PC-9 (cell line): ENCODE measurements around the gene CTSG. TPM values are rescaled to one million over a fixed set of nuclear protein-coding genes. Genes with fewer than 3 reads are reported as not detected.
"Not testable (repeated sequence)": the region's sequence is repeated elsewhere in the genome, so short reads cannot be mapped to it uniquely, and the experiment has no call there.

Experiments
- BruUV-seq: library from RNA; stranded (reverse); fragments of 400-500 nt; replicated peaks from 2 replicates; lab custom pipeline; 2021; lab: Mats Ljungman, UMichigan
- CTCF ChIA-PET: fragments of 300-600 bp; sonication (Branson Sonifier 250); formaldehyde crosslinking; loops from one replicate; lab custom pipeline; 2022; ENCODE audit warnings: antibody characterized with exemption; lab: Charles Lee
- POLR2A ChIA-PET: fragments of 300-600 bp; sonication (Branson Sonifier 250); formaldehyde crosslinking; loops from one replicate; lab custom pipeline; 2022; ENCODE audit warnings: antibody characterized with exemption; ENCODE audit not compliant: unreplicated experiment; lab: Charles Lee
- DNase-seq, 2 experiments: peaks; one replicate each; pipeline versions ENCODE4 v3.0.0 to v3.0.0-alpha.2; 2015 to 2022; ENCODE audit warnings: mixed read lengths in 1 of 2
- H2AFZ ChIP-seq: fragments of 200-600 bp; sonication (generic); 2 replicates; pipeline ENCODE4 v1.8.1; 2017; ENCODE audit warnings: antibody characterized with exemption
- H3F3A ChIP-seq: fragments of 200-600 bp; sonication (generic); 2 replicates; pipeline ENCODE4 v1.8.1; 2017; ENCODE audit warnings: antibody characterized with exemption, mild to moderate bottlenecking, low read depth; ENCODE audit not compliant: insufficient read depth
- H3K27ac ChIP-seq: fragments of 200-600 bp; sonication (generic); 2 replicates; pipeline ENCODE4 v1.6.1; 2016; ENCODE audit warnings: mixed run types
- H3K27me3 ChIP-seq: fragments of 200-600 bp; sonication (generic); 2 replicates; pipeline ENCODE4 v1.6.1; 2016; ENCODE audit warnings: low read depth, mixed run types; ENCODE audit not compliant: insufficient read depth
- H3K36me3 ChIP-seq: fragments of 200-600 bp; sonication (generic); 2 replicates; pipeline ENCODE4 v1.6.1; 2016; ENCODE audit warnings: low read depth, mixed run types
- H3K4me1 ChIP-seq: fragments of 200-600 bp; sonication (generic); replicated peaks from 2 replicates; pipeline ENCODE4 v1.6.1; 2016; ENCODE audit warnings: mixed run types; ENCODE audit not compliant: insufficient read depth
- H3K4me2 ChIP-seq: fragments of 200-600 bp; sonication (generic); 2 replicates; pipeline ENCODE4 v1.6.1; 2017; ENCODE audit warnings: mixed run types
- H3K4me3 ChIP-seq: fragments of 200-600 bp; sonication (generic); 2 replicates; pipeline ENCODE4 v1.6.1; 2016; ENCODE audit warnings: mixed run types
- H3K79me2 ChIP-seq: fragments of 200-600 bp; sonication (generic); 2 replicates; pipeline ENCODE4 v1.6.1; 2017; ENCODE audit warnings: low read depth, mixed run types
- H3K9me2 ChIP-seq: fragments of 200-600 bp; sonication (generic); 2 replicates; pipeline ENCODE4 v1.8.1; 2017; ENCODE audit warnings: mild to moderate bottlenecking; ENCODE audit not compliant: insufficient read depth
- H3K9me3 ChIP-seq: fragments of 200-600 bp; sonication (generic); 2 replicates; pipeline ENCODE4 v1.8.1; 2016; ENCODE audit warnings: low read depth; ENCODE audit not compliant: insufficient read depth
- H4K20me1 ChIP-seq: fragments of 200-600 bp; sonication (generic); 2 replicates; pipeline ENCODE4 v1.8.1; 2017; ENCODE audit not compliant: insufficient read depth
- CTCF ChIP-seq: fragments of 200-600 bp; sonication (generic); conservative IDR thresholded peaks from 2 replicates; pipeline ENCODE4 v1.6.1; 2017; ENCODE audit warnings: mixed run types, antibody characterized with exemption, mild to moderate bottlenecking, moderate library complexity
- EZH2 ChIP-seq: fragments of 200-600 bp; sonication (generic); IDR thresholded peaks from 2 replicates; pipeline ENCODE4 v1.8.0; 2017; ENCODE audit warnings: antibody characterized with exemption, low read depth
- intact Hi-C: fragments of 100-400 bp; cut with micrococcal nuclease; formaldehyde crosslinking; loops from one replicate; pipeline ENCODE4 v1.10.0; 2022; ENCODE audit not compliant: unreplicated experiment
- total RNA-seq: library from RNA; stranded (reverse); gene quantifications from 2 replicates; pipeline ENCODE4 v1.2.3, GENCODE V29; 2021

CTSG gene
- total RNA-seq, 1 experiment from 2014 or later: not detected

- Histone ChIP-seq H3K36me3 (no peaks in the 10 kb centered on the region), H3K4me2 (no peak overlapping the region), H3K9me3 (no peaks in the 10 kb centered on the region), H3K4me3 (no peak overlapping the region), H3K9me2 (no peaks in the 10 kb centered on the region), H3K27me3 (peaks cover 10% of the 10 kb centered on the region; the same call in 1 of the 2 replicates), H4K20me1 (no peaks in the 10 kb centered on the region), H3K79me2 (no peaks in the 10 kb centered on the region), H3K27ac (no peak overlapping the region), H2AFZ (no peak overlapping the region), H3F3A (no peaks in the 10 kb centered on the region), H3K4me1 (no peaks in the 10 kb centered on the region)
- intact Hi-C loops: no loop called here
- BruUV-seq: no TSS peak
- no peak for DNase-seq
- CTCF ChIA-PET: no interaction called here
- no peak for TF ChIP-seq EZH2
- TF ChIP-seq CTCF: no peak
- POLR2A ChIA-PET: no interaction called here
Measured at GRCh38 chr14:24556756-24557155, 19.3 kb downstream of the CTSG start.

- H3K27me3 ChIP-seq, BruUV-seq, H3K79me2 ChIP-seq, DNase-seq, CTCF ChIA-PET, H3K4me3 ChIP-seq, H3K36me3 ChIP-seq, H2AFZ ChIP-seq, H3K9me3 ChIP-seq, H3K4me2 ChIP-seq, H3K4me1 ChIP-seq, H3K9me2 ChIP-seq, intact Hi-C loops, H3K27ac ChIP-seq, POLR2A ChIA-PET, H4K20me1 ChIP-seq, H3F3A ChIP-seq: not testable (repeated sequence)
Measured at GRCh38 chr14:24549064-24549463, 27.0 kb downstream of the CTSG start.

GRCh38 chr14:24542346-24542936 is 33.6 kb downstream of the CTSG start:
- Histone ChIP-seq H3K4me3 (no peak overlapping the region), H2AFZ (no peak overlapping the region), H3K4me1 (no peaks in the 10 kb centered on the region), H3K27ac (no peak overlapping the region), H3K27me3 (no peaks in the 10 kb centered on the region), H3F3A (no peaks in the 10 kb centered on the region), H3K9me3 (no peaks in the 10 kb centered on the region), H3K4me2 (no peak overlapping the region), H3K36me3 (no peaks in the 10 kb centered on the region), H3K79me2 (no peaks in the 10 kb centered on the region), H3K9me2 (no peaks in the 10 kb centered on the region), H4K20me1 (no peaks in the 10 kb centered on the region)
- TF ChIP-seq EZH2 (no peak), CTCF (no peak)
- POLR2A ChIA-PET: no interaction called here
- intact Hi-C loops: no loop called here
- CTCF ChIA-PET: no interaction called here
- no peak for DNase-seq
- BruUV-seq: no TSS peak

- Histone ChIP-seq H3K9me2 (no peaks in the 10 kb centered on the region), H3F3A (no peaks in the 10 kb centered on the region), H3K27ac (no peak overlapping the region), H3K36me3 (no peaks in the 10 kb centered on the region), H3K4me2 (no peak overlapping the region), H3K27me3 (no peaks in the 10 kb centered on the region), H3K79me2 (no peaks in the 10 kb centered on the region), H3K4me3 (no peak overlapping the region), H3K4me1 (no peaks in the 10 kb centered on the region), H2AFZ (no peak overlapping the region), H3K9me3 (no peaks in the 10 kb centered on the region), H4K20me1 (no peaks in the 10 kb centered on the region)
- intact Hi-C loops: no loop called here
- BruUV-seq: no TSS peak
- ChIA-PET CTCF (no interaction called here), POLR2A (no interaction called here)
- no peak for TF ChIP-seq CTCF
- TF ChIP-seq EZH2: no peak
- DNase-seq: no peak
Measured at GRCh38 chr14:24535737-24536136, 40.3 kb downstream of the CTSG start.
